Stimulated activated CD4-positive, alpha-beta T cell treated with anti-CD3 and anti-CD28 coated beads, Interleukin-4, amount 100 ng/mL, for 4 hours (primary cell): ENCODE measurements around the gene KITLG.
"Not testable (repeated sequence)": the region's sequence is repeated elsewhere in the genome, so short reads cannot be mapped to it uniquely, and the experiment has no call there.

Experiments
- DNase-seq, 2 experiments: peaks; one replicate each; pipeline ENCODE4 v3.0.0-alpha.2; 2020

KITLG gene

DNA sequence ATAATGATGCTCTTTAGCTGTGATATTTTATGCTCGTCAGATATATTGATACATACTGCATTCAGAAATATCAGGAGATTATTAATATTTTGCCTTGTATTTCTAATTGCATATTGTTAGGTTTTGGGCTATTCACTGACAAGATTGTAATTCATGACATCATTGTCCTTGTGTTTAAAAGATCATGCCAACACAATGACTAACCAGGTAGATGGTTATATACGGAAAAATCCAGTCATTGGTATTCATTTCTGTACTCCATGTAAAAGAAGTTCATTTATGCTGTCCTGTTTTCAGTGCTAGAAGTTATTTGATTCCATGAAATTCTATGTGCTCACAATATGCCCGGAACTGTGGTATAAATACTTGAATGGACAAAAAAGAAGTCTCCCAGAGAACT is 107.5 kb downstream of the KITLG start:
- no peak for DNase-seq

GRCh38 chr12:88472248-88472647 is 108.0 kb downstream of the KITLG start:
- no peak for DNase-seq

GRCh38 chr12:88471331-88472045 is 108.8 kb downstream of the KITLG start:
- DNase-seq, result no peak

- DNase-seq, result no peak
Observed at GRCh38 chr12:88469154-88469553, 111.1 kb downstream of the KITLG start.

DNA sequence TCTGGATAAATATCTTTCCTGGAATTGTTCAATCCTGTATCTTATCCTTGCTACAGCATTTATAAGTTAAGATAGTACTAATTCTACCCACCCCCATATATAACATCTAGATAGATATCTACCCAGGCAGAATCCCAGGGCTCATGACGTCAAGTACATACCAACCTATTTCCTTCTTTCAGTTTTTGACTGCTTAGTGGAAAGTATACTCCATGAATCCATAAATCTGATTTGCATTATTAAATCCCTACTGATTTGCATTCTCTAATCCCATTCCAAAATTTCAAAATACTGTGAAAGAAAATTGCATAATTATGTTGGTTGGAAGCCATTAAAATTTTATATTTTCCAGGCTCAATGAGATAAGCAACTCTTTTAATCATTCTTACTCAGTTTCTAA is 111.7 kb downstream of the KITLG start:
- DNase-seq, result no peak

DNA sequence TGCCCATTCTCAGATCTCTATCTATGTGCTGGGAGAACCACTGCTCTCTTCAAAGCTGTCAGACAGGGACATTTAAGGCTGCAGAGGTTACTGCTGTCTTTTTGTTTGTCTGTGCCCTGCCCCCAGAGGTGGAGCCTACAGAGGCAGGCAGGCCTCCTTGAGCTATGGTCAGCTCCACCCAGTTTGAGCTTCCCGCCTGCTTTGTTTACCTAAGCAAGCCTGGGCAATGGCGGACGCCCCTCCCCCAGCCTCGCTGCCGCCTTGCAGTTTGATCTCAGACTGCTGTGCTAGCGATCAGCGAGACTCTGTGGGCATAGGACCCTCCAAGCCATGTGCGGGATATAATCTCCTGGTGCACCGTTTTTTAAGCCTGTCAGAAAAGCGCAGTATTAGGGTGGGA is 113.6 kb downstream of the KITLG start:
- DNase-seq, result not testable (repeated sequence)

DNA sequence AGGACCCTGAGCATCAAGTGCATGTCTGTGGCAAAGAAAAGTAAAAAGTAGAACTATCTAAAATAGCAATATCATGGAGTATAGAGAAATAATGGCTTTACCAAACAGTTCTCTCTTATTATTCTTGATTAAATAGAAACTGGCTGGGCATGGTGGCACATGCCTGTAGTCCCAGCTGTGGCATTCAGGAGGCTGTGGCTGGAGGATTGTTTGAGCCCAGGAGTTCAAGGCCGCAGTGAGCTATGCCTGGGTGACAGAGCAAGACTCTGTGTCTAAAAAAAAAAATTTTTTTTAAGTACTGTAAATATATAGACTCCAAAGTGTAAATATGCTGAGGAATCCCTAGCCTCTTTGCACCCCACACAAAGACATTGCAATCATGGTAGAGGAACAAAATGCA is 121.9 kb downstream of the KITLG start:
- DNase-seq, result no peak

- no peak for DNase-seq
Observed at GRCh38 chr12:88453323-88453722, 126.9 kb downstream of the KITLG start.

- no peak for DNase-seq
Observed at GRCh38 chr12:88451205-88451604, 129.1 kb downstream of the KITLG start.

DNA sequence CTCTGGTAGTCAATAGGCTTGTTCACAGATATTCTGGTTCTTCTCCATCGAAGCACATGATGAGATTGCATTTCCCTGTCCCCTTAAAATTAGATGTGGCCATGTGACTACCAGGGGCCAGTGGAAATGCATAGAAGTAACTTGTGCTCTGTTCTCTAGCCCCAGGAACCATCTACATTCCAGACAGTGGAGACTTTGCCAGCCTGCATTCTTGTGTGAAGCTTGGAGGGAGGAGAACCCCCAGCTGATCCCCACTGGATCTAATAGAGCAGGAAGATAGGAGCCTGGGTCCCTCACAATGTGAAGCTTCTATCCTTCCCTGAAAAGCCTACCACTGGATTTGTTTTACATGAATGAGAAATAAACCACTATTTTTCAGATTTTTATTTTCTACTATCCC is 130.1 kb downstream of the KITLG start:
- DNase-seq, result no peak

DNA sequence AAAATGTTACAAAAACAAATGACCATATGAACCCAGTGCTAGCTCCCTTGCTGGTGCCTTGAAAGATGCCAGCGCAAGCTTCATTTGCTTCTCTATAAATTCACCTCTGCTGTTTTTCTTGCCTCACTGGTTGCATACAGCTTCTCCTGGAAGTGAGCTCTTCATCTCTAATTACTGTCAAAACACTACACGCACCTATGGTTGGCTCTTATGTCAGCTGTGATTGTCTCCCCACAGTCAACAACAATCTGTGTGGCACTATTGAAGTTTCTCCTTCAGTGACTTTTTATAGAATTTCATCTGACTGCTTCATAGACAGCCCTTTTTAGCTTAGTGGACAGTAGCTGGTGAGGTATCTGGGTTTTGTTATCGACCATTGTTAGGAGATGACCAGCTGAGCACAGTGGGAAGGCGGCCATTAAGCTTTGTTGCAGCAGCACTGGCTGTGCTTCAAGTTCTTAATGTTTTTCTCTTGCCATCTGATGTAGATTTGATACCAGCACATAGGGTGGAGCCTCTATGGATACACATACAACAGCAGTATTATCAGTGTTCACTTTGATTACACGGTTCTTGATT is 131.8 kb downstream of the KITLG start:
- no peak for DNase-seq

- no peak for DNase-seq
Observed at GRCh38 chr12:88445705-88446394, 134.4 kb downstream of the KITLG start.

DNA sequence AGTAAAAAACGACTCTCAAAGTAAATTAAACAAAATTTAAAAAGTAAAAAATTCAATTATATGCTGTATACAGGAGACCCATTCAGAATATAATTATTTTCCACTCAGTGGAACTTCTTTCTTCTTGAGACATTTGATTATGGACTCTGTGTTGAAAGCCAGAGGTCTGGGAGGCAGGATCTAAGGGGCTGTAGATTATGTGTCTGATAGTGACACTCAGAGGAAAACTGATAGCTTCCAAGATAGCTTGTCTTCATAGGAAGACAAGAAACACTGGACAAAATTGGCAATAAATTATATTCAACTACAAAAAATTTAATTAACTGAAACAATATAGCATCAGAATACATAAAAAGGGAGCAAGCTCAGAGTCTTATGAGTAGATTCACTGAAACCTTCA is 135.8 kb downstream of the KITLG start:
- no peak for DNase-seq
